Type B pancreatic cell (in vitro differentiated cells): Measurements from ENCODE around the gene CNPY4. TPM values are rescaled to one million over a fixed set of nuclear protein-coding genes. Genes with fewer than 3 reads are reported as not detected.

ENCODE experiments used
- DNase-seq: peaks from one replicate; pipeline ENCODE4 v3.0.0; 2021; ENCODE audit warnings: mixed read lengths; ENCODE audit not compliant: unreplicated experiment; ENCODE audit errors: extremely low spot score
- H3K27ac Mint-ChIP-seq: 2 replicates; pipeline ENCODE4 v1.8.0; 2021; ENCODE audit warnings: mild to moderate bottlenecking, mixed read lengths
- H3K27me3 Mint-ChIP-seq: 2 replicates; pipeline ENCODE4 v1.8.0; 2021; ENCODE audit warnings: mixed read lengths
- H3K36me3 Mint-ChIP-seq: 2 replicates; pipeline ENCODE4 v1.8.0; 2021; ENCODE audit warnings: mixed read lengths
- H3K4me1 Mint-ChIP-seq: one replicate; pipeline ENCODE4 v1.8.0; 2021; ENCODE audit warnings: mixed read lengths; ENCODE audit not compliant: unreplicated experiment
- H3K4me3 Mint-ChIP-seq: 2 replicates; pipeline ENCODE4 v1.8.0; 2021; ENCODE audit warnings: mild to moderate bottlenecking, mixed read lengths
- H3K9me3 Mint-ChIP-seq: 2 replicates; pipeline ENCODE4 v1.8.0; 2021; ENCODE audit warnings: mixed read lengths
- CTCF ChIP-seq: fragments of 200-600 bp; sonication (generic); conservative IDR thresholded peaks from 2 replicates; pipeline ENCODE4 v1.5.0; 2021; ENCODE audit warnings: antibody characterized with exemption, mild to moderate bottlenecking
- total RNA-seq: library from RNA; stranded (reverse); gene quantifications from 2 replicates; pipeline ENCODE4 v1.2.1, GENCODE V29; 2021; ENCODE audit warnings: low replicate concordance

CNPY4 gene
- total RNA-seq, 1 donor from 2014 or later: 36.0 TPM

- no peaks in the 10 kb centered on the region for H3K36me3 Mint-ChIP-seq
- H3K4me1 Mint-ChIP-seq: peaks cover 37% of the 10 kb centered on the region
- H3K27ac Mint-ChIP-seq: peak overlapping the region; percentile 75
- DNase-seq: no peak
- no peaks in the 10 kb centered on the region for H3K9me3 Mint-ChIP-seq
- H3K4me3 Mint-ChIP-seq: peak overlapping the region; percentile 87
- peaks cover 25% of the 10 kb centered on the region for H3K27me3 Mint-ChIP-seq
- no peak for TF ChIP-seq CTCF
Measured at GRCh38 chr7:100166317-100166940, 47.0 kb downstream of the CNPY4 start.

- H3K27me3 Mint-ChIP-seq: peaks cover 28% of the 10 kb centered on the region
- H3K9me3 Mint-ChIP-seq: no peaks in the 10 kb centered on the region
- TF ChIP-seq CTCF: no peak
- no peaks in the 10 kb centered on the region for H3K36me3 Mint-ChIP-seq
- peaks cover 37% of the 10 kb centered on the region for H3K4me1 Mint-ChIP-seq
- no peak for DNase-seq
- H3K27ac Mint-ChIP-seq: peak overlapping the region; percentile 75
- H3K4me3 Mint-ChIP-seq: peak overlapping the region; percentile 87
Measured at GRCh38 chr7:100166970-100167911, 47.8 kb downstream of the CNPY4 start.

GRCh38 chr7:100167912-100168323, 48.5 kb downstream of the CNPY4 start:
- H3K9me3 Mint-ChIP-seq: no peaks in the 10 kb centered on the region
- H3K27me3 Mint-ChIP-seq: peaks cover 28% of the 10 kb centered on the region
- H3K4me3 Mint-ChIP-seq: peak overlapping the region; percentile 87
- DNase-seq: no peak
- peak overlapping the region; percentile 75 for H3K27ac Mint-ChIP-seq
- peaks cover 37% of the 10 kb centered on the region for H3K4me1 Mint-ChIP-seq
- no peak for TF ChIP-seq CTCF
- no peaks in the 10 kb centered on the region for H3K36me3 Mint-ChIP-seq

- H3K27ac Mint-ChIP-seq: peak overlapping the region; percentile 75
- H3K36me3 Mint-ChIP-seq: peaks cover 3% of the 10 kb centered on the region
- H3K4me1 Mint-ChIP-seq: peaks cover 35% of the 10 kb centered on the region
- no peak for DNase-seq
- H3K27me3 Mint-ChIP-seq: peaks cover 28% of the 10 kb centered on the region
- H3K9me3 Mint-ChIP-seq: no peaks in the 10 kb centered on the region
- no peak for TF ChIP-seq CTCF
- H3K4me3 Mint-ChIP-seq: peak overlapping the region; percentile 87
Measured at GRCh38 chr7:100169147-100169850, 49.9 kb downstream of the CNPY4 start.

- Mint-ChIP-seq H3K4me3 (peak overlapping the region; percentile 76), H3K9me3 (no peaks in the 10 kb centered on the region), H3K36me3 (peaks cover 11% of the 10 kb centered on the region), H3K4me1 (peaks cover 41% of the 10 kb centered on the region), H3K27ac (peak overlapping the region; percentile 40), H3K27me3 (peaks cover 28% of the 10 kb centered on the region)
- DNase-seq: no peak
- no peak for TF ChIP-seq CTCF
Measured at GRCh38 chr7:100170101-100170897, 50.9 kb downstream of the CNPY4 start.
